NCI-H2107 (cell line): ENCODE measurements around the gene PLS3.

ENCODE experiments used
- DNase-seq: peaks from one replicate; lab custom pipeline; 2025; lab: John Stamatoyannopoulos, UW

Gene PLS3

GRCh38 chrX:115693476-115693875 lies 132.5 kb downstream of the PLS3 start:
- DNase-seq: no peak

- no peak for DNase-seq
Observed at GRCh38 chrX:115694028-115694427, 133.1 kb downstream of the PLS3 start.

GRCh38 chrX:115696039-115696438 lies 135.1 kb downstream of the PLS3 start:
- DNase-seq: no peak

GRCh38 chrX:115696939-115697338 lies 136.0 kb downstream of the PLS3 start:
- no peak for DNase-seq

GRCh38 chrX:115697806-115698205 lies 136.8 kb downstream of the PLS3 start:
- DNase-seq: no peak
